ENCODE measurements around the gene RAB3A.

RAB3A gene

DNA sequence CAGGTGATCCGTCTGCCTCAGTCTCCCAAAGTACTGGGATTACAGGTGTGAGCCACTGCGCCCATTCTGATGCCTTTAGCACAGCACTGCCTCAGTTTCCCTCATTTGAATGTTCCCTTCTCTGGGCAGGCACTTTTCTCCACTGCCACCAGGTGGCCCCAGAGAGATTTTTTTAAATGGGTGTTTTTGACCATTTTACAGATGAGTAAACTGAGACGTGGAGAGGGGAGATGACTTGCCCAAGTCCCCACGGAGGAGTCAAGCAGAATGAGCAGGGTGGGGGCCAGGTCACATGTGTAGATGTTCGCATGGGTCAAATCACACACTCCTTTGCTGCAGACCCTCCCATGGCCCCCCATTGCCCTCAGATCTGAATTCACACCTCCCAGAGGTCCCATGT lies 25.6 kb upstream of the RAB3A start:
- Mint-ChIP-seq H3K27me3 (peaks cover 81% of the 10 kb centered on the region), H3K9me3 (peaks cover 7% of the 10 kb centered on the region), H3K4me3 (no peak overlapping the region), H3K27ac (no peak overlapping the region), H3K4me1 (ENCODE audit: low read depth) (peaks cover 42% of the 10 kb centered on the region), H3K36me3 (ENCODE audit: low read depth) (no peaks in the 10 kb centered on the region)
- intact Hi-C loops (cut with micrococcal nuclease), result no loop called here

DNA sequence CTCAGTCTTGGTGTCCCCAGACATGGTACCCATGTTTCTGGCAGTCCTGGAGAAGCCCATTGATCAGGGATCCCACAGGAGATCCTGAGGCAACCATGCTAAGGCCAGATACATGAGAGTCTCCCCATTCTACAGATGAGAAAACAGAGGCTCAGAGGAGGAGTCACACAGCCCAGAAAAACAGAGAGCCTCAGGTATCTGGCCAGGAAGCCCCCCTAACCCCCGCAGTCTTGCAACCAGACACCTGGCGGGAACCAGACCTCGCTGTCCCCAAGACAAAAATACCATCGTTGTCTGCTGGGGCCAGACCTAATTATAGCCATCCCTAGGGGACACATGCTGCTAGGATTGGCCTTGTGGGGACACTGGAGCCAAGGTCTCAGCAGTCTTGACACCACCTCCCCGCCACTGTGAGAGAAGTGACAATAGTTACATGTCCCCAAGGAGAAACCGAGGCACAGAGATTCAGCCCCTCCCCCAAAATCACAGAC lies 24.0 kb upstream of the RAB3A start:
- peaks cover 69% of the 10 kb centered on the region for H3K27me3 Mint-ChIP-seq
- no peak overlapping the region for H3K27ac Mint-ChIP-seq
- intact Hi-C loops (cut with micrococcal nuclease), result no loop called here

DNA sequence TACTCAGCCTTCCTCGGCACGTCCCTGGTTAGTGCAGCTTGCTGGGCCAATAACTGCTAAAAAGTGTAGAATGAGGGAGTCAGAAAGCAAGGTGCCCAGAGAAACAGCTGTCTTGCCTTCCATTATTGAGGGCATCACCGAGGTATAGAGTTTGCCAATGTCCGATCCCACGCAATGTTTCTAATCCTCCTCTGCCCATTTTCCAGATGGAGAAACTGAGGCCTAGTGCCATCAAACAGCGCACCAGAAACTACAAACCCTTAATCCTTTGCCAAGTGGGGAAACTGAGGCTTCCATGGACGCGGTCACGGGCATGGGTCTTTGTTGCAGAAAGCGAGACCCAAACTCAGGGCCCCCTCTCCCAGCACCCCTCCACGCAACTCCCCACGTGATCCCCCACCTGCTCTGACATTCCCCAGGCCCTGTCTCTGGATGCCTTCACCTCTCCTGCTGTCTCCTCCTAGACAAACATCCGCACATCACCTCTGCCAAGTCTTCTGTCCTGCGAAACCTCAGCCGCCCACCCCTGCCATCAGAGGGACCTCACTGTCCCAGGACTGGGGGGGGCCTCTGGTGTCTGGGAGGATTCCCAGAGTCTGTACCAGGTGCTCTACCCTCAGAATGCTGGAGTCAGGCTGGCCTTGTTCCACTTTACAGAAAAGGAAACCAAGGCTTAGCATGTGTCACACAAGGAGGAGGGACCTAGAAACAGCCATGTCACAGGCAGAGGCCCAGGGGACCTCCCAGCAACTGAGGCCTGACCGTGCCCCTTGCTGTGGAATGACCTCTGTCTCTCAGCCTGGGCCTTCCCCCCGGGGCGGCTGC lies 23.3 kb upstream of the RAB3A start:
- H3K27ac Mint-ChIP-seq, result no peak overlapping the region
- peaks cover 66% of the 10 kb centered on the region for H3K27me3 Mint-ChIP-seq
- intact Hi-C loops (cut with micrococcal nuclease), result no loop called here
- no peaks in the 10 kb centered on the region for H3K36me3 Mint-ChIP-seq (ENCODE audit: low read depth)
- no peak overlapping the region for H3K4me3 Mint-ChIP-seq
- H3K9me3 Mint-ChIP-seq, result no peaks in the 10 kb centered on the region
- peaks cover 46% of the 10 kb centered on the region for H3K4me1 Mint-ChIP-seq (ENCODE audit: low read depth)

More for the DNA sequence above, 24.0 kb upstream of the RAB3A start:
- H3K36me3 Mint-ChIP-seq (ENCODE audit: low read depth), result no peaks in the 10 kb centered on the region
- H3K9me3 Mint-ChIP-seq, result no peaks in the 10 kb centered on the region
- no peak overlapping the region for H3K4me3 Mint-ChIP-seq
- peaks cover 51% of the 10 kb centered on the region for H3K4me1 Mint-ChIP-seq (ENCODE audit: low read depth)

DNA sequence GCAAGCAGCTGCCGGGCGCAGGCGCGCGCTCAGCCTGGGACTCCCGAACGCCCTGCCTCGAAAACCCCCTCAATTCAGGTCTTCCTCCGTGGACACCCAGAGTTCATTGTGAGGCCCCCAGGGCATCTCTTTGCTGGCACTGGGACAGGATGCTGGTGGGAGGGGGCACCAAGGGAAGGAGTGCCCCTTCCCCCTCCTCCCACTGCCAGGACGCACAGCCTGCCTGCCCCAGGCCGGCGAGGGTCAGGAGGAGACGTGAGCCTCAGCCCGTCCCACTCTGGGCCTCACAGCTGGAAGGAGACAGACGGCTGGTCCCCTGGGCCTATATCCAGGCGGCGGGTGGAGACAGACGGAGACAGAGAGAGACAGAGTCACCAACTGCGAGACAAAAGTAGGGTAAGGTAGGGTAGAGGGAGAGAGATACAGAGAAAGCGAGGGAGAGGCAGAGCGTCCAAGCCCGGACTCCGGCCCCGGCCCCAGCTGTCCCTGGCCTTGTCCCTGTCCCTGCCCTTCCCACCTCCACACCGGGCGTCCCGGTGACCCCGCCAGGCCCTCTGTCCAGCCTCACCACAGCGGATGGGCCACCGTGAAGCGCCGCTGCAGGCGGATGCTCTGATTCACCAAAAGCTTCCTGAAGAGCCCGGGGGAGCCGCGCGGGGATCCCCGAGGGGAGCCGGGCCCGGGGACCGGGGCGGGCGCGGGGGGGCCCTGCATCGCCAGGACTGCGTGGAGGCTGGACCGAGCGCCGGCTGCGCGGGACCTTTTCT lies 22.0 kb upstream of the RAB3A start, which contains the start of gene PDE4C:
TSS of gene PDE4C (minus strand) at position 737 of the 767 bp plus-strand sequence. CDS start at position 714, 23 bp downstream.
- no peaks in the 10 kb centered on the region for H3K9me3 Mint-ChIP-seq
- H3K4me3 Mint-ChIP-seq, result no peak within 1 kb of the TSS
- intact Hi-C loops (cut with micrococcal nuclease), result no loop called here
- peaks cover 33% of the 10 kb centered on the region for H3K4me1 Mint-ChIP-seq (ENCODE audit: low read depth)
- H3K27ac Mint-ChIP-seq, result no peak within 1 kb of the TSS
- H3K36me3 Mint-ChIP-seq (ENCODE audit: low read depth), result no peaks in the 10 kb centered on the region
- H3K27me3 Mint-ChIP-seq, result peaks cover 67% of the 10 kb centered on the region

DNA sequence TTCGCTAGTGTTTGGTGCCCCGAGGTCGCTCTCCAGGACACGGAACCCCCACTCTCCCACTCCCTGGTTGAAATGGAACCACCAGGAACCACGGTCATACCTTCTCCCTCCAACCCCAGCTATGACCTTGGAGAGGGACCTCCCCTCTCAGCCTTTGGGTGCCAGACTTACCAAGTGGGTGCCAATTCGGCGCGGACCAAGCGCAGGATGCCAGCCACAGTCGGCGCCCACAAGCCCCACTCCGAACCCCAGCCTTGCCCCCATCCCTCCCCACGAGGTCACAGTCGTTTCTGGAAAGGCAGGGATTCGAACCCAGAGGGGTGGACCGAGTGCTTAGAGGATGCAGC lies 21.5 kb upstream of the RAB3A start:
- no peak overlapping the region for H3K4me3 Mint-ChIP-seq
- H3K36me3 Mint-ChIP-seq (ENCODE audit: low read depth), result no peaks in the 10 kb centered on the region
- H3K9me3 Mint-ChIP-seq, result no peaks in the 10 kb centered on the region
- H3K27ac Mint-ChIP-seq, result no peak overlapping the region
- H3K27me3 Mint-ChIP-seq, result peaks cover 67% of the 10 kb centered on the region
- intact Hi-C loops (cut with micrococcal nuclease), result no loop called here
- peaks cover 28% of the 10 kb centered on the region for H3K4me1 Mint-ChIP-seq (ENCODE audit: low read depth)

DNA sequence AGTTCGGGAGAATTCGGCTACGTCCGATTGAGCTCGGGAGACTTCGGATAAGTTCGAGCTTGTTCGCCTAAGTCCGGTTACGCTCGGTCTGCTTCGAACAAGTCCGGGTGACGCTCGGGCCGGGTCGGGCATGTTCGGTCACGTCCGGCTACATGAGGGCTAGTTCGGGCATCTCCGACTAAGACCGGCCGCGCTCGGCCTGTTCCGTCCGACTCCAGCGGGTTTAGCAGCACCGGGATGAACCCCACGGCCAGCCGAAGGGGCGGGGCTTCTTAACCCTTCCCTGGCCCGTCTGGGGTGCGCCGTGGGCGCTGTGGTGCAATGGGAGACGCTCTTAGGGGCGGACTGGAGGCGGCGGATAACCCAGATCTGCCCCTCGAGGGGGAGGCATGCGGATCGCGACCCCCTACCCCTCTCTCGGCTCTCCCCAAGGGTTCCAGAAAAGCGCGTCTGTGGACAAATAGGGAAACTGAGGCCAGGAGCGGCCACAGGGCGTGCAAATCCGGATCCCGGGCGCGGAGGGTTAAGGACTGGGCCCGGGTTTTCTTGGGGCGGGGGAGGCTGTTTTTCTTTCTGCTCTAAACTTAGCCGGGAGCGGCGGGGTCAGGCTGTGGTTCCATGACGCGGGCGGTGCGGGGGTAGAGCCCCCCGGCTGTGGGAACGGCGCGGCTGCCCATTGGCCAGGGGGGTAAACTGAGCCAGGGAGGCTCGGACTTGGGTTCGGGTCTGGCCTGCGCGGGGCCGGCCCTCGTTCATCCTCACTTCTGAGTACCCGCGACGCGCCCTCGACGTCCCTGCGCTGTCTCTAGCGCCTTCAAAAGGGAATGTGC lies 20.9 kb upstream of the RAB3A start:
- Mint-ChIP-seq H3K9me3 (no peaks in the 10 kb centered on the region), H3K36me3 (ENCODE audit: low read depth) (no peaks in the 10 kb centered on the region), H3K27me3 (peaks cover 68% of the 10 kb centered on the region), H3K4me1 (ENCODE audit: low read depth) (peaks cover 28% of the 10 kb centered on the region), H3K4me3 (peak overlapping the region; percentile 77), H3K27ac (peak overlapping the region; percentile 79)
- intact Hi-C loops (cut with micrococcal nuclease), result no loop called here

DNA sequence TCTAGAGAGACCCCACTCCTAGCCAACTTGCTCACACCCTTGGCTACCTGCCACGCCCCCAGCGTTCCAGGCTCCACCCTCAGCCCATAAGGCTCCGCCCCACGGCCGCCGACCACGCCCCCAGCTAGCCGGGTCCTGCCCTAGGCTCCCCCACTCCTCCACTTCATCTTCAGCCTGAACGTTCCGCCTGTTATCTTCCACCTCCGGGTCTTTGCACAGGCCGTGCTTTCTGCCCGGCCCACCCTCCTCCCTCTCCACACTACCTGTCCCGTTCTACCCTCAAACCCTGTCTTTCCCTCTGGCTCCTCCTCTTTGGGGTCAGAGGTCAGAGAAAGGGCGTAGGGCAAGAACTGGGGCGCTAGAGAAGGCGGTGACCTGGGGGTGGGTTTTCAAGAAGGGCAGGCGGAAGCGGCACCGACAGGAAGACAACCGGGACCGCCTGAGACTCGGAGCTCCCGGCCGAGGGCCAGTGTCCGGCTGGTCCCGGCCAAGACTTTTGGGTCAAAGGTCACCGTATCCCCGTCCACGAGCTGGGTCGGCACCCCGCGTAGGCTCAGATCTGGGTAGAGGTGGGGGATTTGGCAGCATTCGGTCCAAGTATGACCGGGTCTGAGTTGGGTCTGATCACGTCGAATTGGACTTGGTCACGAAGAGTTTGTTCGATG lies 20.1 kb upstream of the RAB3A start:
- Mint-ChIP-seq H3K4me1 (ENCODE audit: low read depth) (peaks cover 28% of the 10 kb centered on the region), H3K36me3 (ENCODE audit: low read depth) (no peaks in the 10 kb centered on the region), H3K9me3 (no peaks in the 10 kb centered on the region), H3K27me3 (peaks cover 69% of the 10 kb centered on the region), H3K4me3 (peak overlapping the region; percentile 77), H3K27ac (peak overlapping the region; percentile 79)
- intact Hi-C loops (cut with micrococcal nuclease), result no loop called here

DNA sequence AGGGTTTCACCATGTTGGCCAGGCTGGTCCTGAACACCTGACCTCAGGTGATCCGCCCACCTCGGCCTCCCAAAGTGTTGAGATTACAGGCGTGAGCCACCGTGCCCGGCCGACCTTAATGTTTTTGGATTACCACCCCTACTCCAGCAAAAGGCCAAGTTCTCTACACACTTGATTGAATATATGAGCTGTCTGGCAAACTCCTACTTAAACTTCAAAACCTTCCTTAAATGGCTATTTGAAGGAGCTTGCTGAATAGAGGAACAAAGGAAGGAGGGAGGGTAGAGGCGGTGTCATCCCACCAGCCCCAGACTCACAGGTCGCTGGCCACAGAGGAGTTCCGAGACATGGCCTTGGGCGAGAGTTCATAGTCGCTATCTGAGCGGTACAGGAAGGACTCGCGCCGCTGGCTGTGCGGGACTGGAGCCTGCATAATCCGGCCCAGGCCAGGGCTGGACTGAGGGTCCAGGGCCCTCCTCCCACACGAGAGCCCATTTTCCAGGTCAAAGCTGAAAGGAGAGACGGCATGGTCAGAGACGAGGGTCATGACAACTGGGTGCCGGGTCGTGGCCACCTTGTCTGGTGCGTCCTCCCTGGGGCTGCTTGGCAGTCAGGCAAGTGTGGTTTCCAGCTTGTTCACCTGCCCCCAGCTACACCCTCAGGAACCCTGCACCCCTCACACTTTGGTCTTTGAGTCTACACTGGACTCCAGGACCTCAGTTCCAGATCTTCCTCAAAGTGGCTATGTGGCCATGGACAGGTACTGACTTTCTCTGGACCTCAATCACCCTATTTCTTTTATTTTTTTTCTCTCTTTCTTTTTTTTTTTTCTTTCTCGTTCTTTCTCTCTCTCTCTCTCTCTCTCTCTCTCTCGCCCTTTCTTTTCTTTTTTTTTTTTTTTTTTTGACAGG lies 18.2 kb upstream of the RAB3A start:
- no peak overlapping the region for H3K4me3 Mint-ChIP-seq
- peaks cover 24% of the 10 kb centered on the region for H3K4me1 Mint-ChIP-seq (ENCODE audit: low read depth)
- H3K36me3 Mint-ChIP-seq (ENCODE audit: low read depth), result no peaks in the 10 kb centered on the region
- no peaks in the 10 kb centered on the region for H3K9me3 Mint-ChIP-seq
- intact Hi-C loops (cut with micrococcal nuclease), result no loop called here
- no peak overlapping the region for H3K27ac Mint-ChIP-seq
- peaks cover 65% of the 10 kb centered on the region for H3K27me3 Mint-ChIP-seq

DNA sequence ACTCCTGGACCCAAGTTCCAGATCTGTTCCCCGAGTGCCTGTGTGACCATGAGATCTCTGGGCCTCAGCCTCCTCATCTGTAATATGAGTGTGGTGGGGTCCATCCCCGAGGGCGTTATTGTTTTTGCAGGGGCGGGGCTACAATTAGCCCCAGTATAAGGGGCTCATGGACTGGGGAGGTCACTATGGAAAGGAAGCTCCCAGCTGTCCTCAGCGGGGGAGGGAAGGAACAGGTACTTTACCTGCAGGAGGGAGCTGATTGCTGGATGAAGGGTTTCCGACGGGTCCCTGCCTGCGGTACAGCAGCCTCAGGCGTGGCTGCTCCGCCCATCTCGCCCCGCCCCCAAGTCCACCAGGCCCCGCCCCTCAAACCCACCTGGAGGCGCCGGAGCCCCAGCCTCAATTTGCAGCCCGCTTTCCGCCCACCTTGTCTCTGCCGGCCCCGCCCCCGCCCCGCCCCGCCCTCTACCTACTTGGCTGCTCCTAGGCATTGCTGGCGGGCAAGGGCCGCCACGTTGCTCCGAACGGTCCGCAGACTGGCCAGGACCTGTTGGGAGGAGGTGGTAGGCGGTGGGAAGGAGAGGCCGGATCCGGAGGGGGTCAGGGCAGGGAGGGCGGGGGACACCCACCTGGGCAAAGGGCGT lies 16.9 kb upstream of the RAB3A start:
- no peak overlapping the region for H3K27ac Mint-ChIP-seq
- no peaks in the 10 kb centered on the region for H3K36me3 Mint-ChIP-seq (ENCODE audit: low read depth)
- peaks cover 21% of the 10 kb centered on the region for H3K4me1 Mint-ChIP-seq (ENCODE audit: low read depth)
- H3K9me3 Mint-ChIP-seq, result no peaks in the 10 kb centered on the region
- no peak overlapping the region for H3K4me3 Mint-ChIP-seq
- intact Hi-C loops (cut with micrococcal nuclease), result no loop called here
- peaks cover 52% of the 10 kb centered on the region for H3K27me3 Mint-ChIP-seq

DNA sequence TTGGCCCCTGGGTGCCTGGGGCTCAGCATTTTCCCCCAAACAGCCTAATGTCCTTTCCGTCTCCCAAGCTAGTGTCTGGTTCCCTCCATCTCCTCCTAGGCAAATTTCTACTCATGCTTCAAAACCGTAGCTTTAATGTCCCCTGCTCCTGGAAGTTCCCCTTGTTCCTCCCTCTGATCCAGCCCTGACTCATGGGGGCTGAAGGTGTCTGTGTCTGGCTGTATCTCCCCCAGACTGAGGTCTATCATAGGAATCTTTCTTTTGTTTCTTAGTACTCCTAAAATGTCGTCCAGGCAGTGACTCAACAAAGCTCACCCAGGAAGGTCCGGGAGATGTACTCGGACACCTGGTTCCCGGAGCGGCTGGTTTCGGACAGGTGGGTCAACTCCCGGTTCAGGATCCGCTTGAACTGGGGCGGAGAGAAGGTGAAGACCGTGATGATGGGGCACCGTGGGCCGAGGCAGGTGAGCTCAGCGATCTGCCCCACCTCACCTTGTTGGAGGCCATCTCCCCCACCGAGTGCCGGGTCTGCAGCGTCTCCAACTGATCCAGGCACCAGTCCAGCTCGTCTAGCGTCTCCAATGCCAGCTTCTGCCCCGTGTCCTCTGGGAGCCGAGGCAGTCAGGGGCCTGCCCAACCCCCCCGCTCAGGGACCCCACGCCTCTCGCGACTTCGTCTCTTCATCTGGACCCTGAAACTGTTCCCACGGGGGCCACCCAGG lies 16.2 kb upstream of the RAB3A start:
- no peak overlapping the region for H3K27ac Mint-ChIP-seq
- intact Hi-C loops (cut with micrococcal nuclease), result no loop called here

DNA sequence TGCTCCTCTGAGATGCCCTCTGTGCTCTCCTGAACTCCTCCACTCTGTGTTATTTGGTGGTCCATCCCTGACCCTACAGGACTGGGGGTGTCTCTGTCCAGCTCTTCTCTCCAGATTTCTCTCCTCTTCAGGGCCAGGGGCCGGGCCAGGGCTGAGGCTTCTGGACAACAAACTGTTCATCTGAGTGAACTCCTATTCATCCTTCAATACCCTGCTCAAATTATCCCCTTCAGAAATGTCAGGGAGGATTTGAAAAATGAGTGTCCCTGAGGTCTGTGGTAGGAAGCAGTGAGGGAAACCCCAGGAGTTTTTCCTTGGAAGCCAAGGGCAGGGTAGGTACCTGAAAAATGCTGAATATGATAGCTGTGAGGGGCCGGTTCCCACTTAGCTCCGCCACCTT lies 14.8 kb upstream of the RAB3A start:
- Mint-ChIP-seq H3K9me3 (no peaks in the 10 kb centered on the region), H3K27me3 (peaks cover 48% of the 10 kb centered on the region), H3K36me3 (ENCODE audit: low read depth) (no peaks in the 10 kb centered on the region), H3K4me1 (ENCODE audit: low read depth) (peaks cover 12% of the 10 kb centered on the region), H3K4me3 (no peak overlapping the region), H3K27ac (no peak overlapping the region)
- intact Hi-C loops (cut with micrococcal nuclease), result no loop called here

More for the DNA sequence above, 16.2 kb upstream of the RAB3A start:
- Mint-ChIP-seq H3K27me3 (peaks cover 48% of the 10 kb centered on the region), H3K36me3 (ENCODE audit: low read depth) (no peaks in the 10 kb centered on the region), H3K4me3 (no peak overlapping the region), H3K9me3 (no peaks in the 10 kb centered on the region), H3K4me1 (ENCODE audit: low read depth) (peaks cover 17% of the 10 kb centered on the region)

DNA sequence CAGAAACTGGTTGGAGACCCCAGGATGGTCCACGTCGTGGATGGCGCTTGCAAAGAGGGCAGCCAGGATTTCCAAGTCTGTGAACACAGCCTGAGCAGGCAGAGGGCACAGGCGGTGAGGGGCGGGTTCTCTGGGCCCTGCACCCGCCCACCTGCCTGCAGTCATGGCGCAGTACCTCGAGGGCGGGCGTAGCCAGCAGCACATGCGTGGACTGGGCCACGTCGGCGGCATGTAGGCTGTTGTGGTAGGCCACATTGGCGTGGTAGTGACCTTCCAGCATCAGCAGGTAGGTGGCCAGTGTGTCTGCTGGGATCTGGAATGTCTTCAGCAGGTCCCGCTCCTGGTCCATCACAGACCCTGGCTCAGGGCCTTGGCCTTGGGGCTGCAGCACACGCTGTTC lies 14.3 kb upstream of the RAB3A start:
- Mint-ChIP-seq H3K9me3 (no peaks in the 10 kb centered on the region), H3K27ac (no peak overlapping the region), H3K4me3 (no peak overlapping the region), H3K27me3 (peaks cover 49% of the 10 kb centered on the region), H3K36me3 (ENCODE audit: low read depth) (no peaks in the 10 kb centered on the region), H3K4me1 (ENCODE audit: low read depth) (peaks cover 12% of the 10 kb centered on the region)
- intact Hi-C loops (cut with micrococcal nuclease), result no loop called here
